NCI-H460 (cell line): Measurements from ENCODE around the gene TUBG2. TPM values are rescaled to one million over a fixed set of nuclear protein-coding genes. Genes with fewer than 3 reads are reported as not detected.
"Not testable (repeated sequence)": the region's sequence is repeated elsewhere in the genome, so short reads cannot be mapped to it uniquely, and the experiment has no call there.

ENCODE experiments used
- DNase-seq: peaks from one replicate; pipeline ENCODE4 v3.0.0-alpha.2; 2016; ENCODE audit warnings: low read depth; ENCODE audit errors: extremely low read depth
- polyA plus RNA-seq: library from polyadenylated mRNA; depleted of rRNA; stranded (reverse); fragments of >200 nt; gene quantifications from 2 replicates; pipeline ENCODE4 v1.2.3, GENCODE V29; 2014; cell fraction: nucleus; rRNA removed
- total RNA-seq: library from RNA; depleted of rRNA; stranded (reverse); fragments of >200 nt; shearing (Covaris generic); gene quantifications from 2 replicates; pipeline ENCODE4 v1.2.3, GENCODE V29; 2014; rRNA removed

Gene TUBG2
- 10.2 and 11.5 TPM in 2 replicates for total RNA-seq
- polyA plus RNA-seq = 42.5 and 47.8 TPM in 2 replicates

DNA sequence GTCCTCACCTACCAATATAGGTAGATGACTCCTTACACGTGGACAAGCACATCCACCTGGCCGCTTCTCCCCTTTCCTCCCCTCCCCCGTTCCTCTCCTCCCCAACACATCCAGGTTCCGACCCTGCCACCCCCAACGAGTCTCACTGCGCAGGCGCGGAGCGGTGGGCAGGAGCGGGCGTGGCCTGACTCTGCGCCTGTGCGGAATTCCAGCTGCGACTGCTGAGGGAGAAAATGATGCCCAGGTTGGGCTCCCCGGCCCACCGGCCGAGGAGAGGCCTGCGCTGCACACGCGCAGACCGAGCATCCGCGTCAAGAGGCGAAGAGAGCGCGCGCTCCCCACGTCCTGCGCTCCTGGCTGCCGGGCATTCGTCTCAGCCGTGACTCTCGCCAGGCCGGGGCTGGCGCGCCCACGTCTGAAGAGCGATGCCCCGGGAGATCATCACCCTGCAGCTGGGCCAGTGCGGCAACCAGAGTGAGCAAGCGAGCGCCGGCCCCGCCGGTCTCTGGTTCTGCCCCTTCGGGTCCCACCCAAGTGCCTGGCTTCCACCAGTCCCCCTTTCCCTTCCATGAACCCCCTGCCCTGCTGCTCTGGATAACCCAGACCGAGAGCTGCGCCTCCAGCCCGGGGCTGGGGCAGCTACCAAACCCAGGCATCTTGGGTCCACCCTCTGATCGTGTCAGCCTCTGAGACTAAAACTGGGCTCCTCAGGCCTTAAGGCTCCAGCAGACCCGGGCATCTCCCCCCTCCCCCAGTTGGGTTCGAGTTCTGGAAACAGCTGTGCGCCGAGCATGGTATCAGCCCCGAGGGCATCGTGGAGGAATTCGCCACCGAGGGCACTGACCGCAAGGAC, at the start of gene TUBG2:
TUBG2 (plus strand) TSS at position 206 of the 853 bp plus-strand sequence; CDS start at position 426, 220 bp downstream.
- DNase-seq = peak; percentile 91

DNA sequence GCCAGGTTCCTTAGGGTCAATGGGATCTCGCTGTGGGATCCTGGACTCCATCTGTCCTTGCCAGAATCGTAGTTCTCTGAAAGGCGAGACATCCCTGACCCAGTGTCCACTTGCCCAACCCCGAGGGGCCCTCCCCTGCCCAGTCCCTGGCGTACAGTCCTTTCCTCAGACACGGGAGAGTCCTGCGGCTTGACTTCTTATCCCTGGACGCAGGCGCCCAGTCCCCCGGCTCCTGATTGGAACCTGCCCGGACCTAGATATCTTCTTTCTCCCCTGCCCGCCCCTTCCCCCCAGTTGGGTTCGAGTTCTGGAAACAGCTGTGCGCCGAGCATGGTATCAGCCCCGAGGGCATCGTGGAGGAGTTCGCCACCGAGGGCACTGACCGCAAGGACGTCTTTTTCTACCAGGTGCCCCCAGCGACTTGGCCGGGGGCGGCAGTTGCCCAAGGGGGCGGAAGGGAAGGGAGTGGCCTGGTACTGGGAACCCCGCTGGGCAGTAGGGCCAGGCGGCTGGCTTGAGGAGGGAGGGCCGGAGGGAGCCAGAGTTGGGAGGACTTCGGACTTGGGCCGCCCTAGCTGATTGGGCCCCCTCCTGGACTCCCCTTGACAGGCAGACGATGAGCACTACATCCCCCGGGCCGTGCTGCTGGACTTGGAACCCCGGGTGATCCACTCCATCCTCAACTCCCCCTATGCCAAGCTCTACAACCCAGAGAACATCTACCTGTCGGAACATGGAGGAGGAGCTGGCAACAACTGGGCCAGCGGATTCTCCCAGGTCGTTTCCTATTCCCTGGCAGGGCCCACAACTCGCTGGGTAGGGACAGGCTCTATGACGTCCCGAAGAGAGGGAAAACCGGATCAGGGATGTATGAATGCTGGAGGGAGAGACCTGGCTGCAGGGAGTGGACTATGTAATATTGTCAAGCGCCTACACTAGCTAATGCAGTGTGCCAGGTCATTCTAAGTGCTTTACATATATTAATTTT, 49.0 kb upstream of the TUBG2 start:
- not testable (repeated sequence) for DNase-seq

GRCh38 chr17:42612013-42612412, 47.1 kb upstream of the TUBG2 start:
- no peak for DNase-seq

GRCh38 chr17:42613699-42614295, 45.3 kb upstream of the TUBG2 start:
- DNase-seq = no peak

GRCh38 chr17:42617956-42618431, 41.1 kb upstream of the TUBG2 start:
- no peak for DNase-seq

- DNase-seq = no peak
Measured at GRCh38 chr17:42618442-42619150, 40.5 kb upstream of the TUBG2 start.

- not testable (repeated sequence) for DNase-seq
Measured at GRCh38 chr17:42621987-42622386, 37.1 kb upstream of the TUBG2 start.

DNA sequence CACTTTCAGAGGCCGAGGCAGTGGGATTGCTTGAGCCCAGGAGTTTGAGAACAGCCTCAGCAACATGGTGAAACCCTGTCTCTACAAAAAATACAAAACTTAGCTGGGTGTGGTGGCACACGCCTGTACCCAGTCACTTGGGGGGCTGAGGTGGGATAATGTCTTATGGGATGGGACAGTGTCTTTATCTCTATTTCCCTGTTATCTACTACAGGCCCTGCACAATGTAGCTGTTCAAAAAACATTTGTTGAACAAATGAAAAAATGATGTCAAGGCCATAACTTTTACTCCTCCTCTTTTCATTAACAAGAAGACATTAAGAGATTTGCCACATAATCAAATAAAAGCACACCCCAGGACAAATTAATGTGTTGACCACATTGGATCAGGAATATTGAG, 35.8 kb upstream of the TUBG2 start:
- DNase-seq = no peak

DNA sequence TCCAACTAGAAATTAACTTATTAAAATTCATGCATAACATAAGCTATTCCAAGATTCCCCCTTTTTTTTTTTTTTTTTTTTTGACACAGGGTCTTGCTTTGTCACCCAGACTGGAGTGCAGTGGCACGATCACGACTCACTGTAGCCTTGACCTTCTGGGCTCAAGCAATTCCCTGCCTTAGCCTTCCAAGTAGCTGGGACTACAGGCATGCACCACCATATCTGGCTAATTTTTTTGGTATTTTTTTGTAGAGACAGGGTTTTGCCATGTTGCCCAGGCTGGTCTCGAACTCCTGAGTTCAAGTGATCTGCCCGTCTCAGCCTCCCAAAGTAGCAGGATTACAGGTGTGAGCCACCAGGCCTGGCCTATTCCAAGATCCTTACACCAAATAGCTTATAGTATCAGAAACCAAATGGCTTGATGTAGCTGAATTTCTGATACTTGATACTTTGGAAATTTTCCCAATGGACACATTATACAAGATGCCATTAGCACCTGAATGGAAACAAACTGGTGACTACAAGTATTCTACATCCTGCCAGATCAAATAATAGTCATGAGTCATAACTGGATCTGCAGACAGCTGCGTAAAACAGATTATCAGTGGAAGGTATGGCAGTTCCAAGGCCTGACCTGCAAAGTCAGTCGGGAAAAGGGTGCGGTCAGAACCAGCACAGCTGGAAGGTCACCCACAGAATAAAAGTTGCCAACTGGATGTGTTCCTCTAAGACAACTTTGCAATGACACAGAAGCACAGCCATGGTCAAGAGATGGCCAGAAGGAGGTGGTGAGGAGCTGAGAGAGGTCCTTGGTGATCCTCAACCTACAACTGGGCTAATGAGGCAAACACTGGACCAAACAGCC, 35.1 kb upstream of the TUBG2 start:
- no peak for DNase-seq

- not testable (repeated sequence) for DNase-seq
Measured at GRCh38 chr17:42627032-42627764, 31.9 kb upstream of the TUBG2 start.

DNA sequence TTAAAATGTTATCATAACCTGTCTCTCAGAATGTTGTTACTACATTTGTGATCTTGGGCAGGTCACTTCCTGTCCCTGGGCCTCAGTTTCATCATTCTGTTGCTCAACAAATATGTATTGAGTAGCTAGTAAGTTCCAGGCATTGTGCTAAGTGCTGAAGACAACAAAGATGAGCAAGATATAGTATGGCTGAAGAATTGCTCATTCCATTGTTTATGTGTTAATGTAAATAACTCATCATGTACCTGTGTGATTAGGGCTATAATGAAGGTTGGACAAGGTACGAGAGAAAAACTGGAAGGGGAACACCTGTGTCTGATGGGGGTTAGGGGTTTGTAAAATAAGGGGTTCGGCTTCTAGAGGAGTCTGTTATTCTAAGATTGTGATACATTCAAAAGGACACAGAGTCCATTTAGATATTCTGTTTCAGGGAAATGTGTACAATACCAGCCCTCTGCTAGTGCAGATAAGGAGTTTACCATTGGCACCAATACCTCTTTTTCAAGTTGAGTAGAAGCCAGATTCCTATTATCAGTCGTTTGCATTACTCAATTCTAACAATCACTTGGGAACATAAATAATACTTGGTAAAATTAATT, 29.6 kb upstream of the TUBG2 start:
- no peak for DNase-seq

DNA sequence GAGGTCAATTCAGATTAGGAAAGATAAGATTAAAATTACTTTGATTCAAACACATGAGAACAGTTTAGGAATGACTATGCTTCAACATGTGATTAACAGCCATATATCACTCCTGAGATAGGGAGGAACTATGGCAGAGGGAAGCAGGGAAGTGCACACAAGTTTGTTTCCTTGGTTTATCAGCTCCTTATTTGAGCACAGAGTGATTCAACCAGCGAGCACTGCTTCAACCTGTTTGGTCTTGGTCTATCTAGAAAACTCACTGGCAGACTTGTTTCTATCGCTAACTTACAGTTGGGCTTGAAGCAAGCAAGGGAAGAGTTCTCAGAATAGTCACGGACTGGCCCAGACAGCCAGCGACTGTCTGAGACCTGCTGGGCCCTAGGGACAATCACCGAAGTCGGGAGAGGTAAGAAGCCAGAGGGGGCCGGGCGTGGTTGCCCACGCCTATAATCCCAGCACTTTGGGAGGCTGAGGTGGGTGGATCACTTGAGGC, 26.1 kb upstream of the TUBG2 start:
- DNase-seq = no peak

DNA sequence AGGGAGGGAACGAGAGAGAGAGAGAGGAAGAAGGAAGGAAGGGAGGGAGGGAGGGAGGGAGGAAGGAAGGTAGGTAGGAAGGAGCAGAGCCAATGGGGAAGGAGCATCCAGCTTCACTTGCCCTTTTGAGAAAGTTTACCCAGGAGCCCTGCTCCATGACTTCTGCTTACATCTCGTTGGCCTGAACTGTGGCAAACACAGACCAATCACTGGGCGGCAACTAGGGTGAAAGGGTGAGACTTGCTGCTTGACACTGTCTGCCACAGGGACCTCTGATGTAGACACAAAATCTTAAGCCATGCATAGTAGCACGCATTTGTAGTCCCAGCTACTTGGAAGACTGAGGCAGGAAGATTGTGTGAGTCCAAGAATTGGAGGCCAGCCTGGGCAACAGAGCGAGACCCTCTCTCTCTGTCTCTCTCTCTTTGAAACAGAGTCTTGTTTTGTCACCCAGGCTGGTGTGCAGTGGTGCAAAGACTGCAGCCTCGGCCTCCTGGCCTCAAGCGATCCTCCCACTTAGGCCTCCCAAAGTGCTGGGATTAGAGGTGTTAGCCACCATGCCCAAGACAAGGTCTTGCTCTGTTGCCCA, 19.5 kb upstream of the TUBG2 start:
- no peak for DNase-seq

DNA sequence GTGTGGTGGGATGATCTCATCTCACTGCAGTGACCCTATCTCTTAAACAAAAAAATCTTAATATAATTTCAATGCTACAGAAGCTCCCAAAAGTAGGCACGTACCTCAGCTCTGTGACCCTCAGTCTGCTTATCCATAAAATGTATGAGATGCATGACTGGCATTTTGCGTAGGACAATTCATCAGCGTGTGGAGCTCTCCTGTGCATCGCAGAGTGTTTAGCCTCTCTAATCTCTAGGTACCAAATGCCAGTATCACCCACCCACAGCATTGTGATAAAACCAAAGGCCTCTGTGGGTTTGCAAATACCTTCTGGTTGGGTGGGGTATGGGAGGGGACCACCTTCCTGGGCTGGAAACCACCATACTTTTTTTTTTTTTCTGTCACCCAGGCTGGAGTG, 19.0 kb upstream of the TUBG2 start:
- DNase-seq = no peak

DNA sequence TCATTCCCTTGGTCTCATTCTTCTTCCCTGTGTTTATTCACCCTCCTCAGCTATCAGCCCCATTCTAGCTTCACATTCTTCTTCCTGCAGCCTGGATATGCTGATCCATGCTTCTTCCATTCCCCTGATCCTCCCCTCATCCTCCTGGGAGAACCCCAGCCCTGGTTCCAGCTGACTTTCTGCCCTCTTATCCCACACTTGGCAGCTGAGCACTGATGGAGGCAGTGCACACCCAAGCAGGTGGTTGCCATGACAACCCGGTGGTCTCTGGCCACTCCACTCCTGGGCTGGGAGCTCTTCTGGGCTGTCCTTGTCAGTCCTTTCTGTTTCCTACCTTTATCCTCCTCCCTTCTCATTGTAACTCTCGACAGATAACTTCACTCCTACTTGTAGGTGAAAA, 16.7 kb upstream of the TUBG2 start:
- no peak for DNase-seq

GRCh38 chr17:42647778-42648177, 11.3 kb upstream of the TUBG2 start:
- DNase-seq = no peak

DNA sequence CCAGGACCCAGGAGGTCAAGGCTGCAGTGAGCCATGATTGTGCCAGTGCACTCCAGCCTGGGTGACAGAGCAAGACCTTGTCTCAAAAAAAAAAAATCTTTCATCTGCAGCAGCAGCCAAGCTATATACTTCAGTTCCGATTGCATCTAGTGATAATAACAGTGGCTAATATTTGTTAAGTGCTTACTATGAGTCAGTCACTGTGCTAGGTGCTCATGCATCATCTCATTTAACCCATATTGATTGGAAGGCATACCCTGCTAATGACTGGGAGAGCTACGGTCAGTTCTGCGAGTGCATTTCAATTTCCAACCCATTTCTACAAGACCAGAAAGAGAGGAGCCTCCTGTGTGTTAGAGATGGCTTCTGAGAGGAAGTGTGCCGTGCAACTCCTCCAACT, 7.7 kb upstream of the TUBG2 start:
- no peak for DNase-seq
